Caki2 (cell line): Measurements from ENCODE around the gene LIPI. TPM values are rescaled to one million over a fixed set of nuclear protein-coding genes. Genes with fewer than 3 reads are reported as not detected.

Experiments
- total RNA-seq: library from RNA; depleted of rRNA; stranded (reverse); fragments of >200 nt; shearing (Covaris generic); gene quantifications from 2 replicates; pipeline ENCODE4 v1.2.3, GENCODE V29; 2014; ENCODE audit warnings: low replicate concordance; rRNA removed

Gene LIPI
- total RNA-seq, 1 experiment from 2014 or later = not detected

Other genes with a start within 250 kb of the LIPI start
- 2.8 and 10.4 TPM in 2 replicates for gene RBM11, start 5.2 kb upstream of the LIPI start, total RNA-seq
- gene HSPA13, start 172.2 kb upstream of the LIPI start, total RNA-seq = 19.5 and 22.7 TPM in 2 replicates